GM10266 (cell line): ENCODE results near the gene NFATC2IP.
A peak's percentile ranks its signal among the peaks of the same experiment; 100 is the strongest.

Source experiments
- DNase-seq: peaks from one replicate; pipeline ENCODE4 v3.0.0; 2012; ENCODE audit errors: extremely low spot score
- TF ChIP-seq, protein P1 (sequence below): IDR thresholded peaks from 2 replicates; pipeline ENCODE4 v1.5.1; 2012; ENCODE audit warnings: mild to moderate bottlenecking, low read depth; ENCODE audit not compliant: control insufficient read depth, insufficient read depth; ENCODE audit errors: missing control alignments

NFATC2IP gene

DNA sequence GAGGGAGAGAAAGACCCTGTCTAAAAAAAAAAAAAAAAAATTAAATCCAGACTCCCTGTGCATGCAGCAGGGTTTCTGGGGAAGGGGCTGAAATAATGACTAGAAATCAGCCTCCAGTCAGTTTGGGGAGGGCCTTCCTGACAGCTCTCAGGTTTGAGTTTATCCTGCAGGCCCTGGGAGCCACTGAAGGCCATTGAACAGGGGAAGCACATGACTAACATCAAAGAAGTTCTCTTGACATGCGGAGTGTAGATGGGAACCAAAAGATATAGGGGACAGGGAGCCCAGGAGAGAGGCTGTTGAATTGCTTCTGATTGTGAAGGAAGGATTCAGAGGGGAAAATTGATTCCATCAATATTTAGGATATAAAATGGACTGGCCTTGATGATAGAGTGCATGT is 22.9 kb upstream of the NFATC2IP start:
- DNase-seq: no peak
- TF ChIP-seq, protein P1, sequence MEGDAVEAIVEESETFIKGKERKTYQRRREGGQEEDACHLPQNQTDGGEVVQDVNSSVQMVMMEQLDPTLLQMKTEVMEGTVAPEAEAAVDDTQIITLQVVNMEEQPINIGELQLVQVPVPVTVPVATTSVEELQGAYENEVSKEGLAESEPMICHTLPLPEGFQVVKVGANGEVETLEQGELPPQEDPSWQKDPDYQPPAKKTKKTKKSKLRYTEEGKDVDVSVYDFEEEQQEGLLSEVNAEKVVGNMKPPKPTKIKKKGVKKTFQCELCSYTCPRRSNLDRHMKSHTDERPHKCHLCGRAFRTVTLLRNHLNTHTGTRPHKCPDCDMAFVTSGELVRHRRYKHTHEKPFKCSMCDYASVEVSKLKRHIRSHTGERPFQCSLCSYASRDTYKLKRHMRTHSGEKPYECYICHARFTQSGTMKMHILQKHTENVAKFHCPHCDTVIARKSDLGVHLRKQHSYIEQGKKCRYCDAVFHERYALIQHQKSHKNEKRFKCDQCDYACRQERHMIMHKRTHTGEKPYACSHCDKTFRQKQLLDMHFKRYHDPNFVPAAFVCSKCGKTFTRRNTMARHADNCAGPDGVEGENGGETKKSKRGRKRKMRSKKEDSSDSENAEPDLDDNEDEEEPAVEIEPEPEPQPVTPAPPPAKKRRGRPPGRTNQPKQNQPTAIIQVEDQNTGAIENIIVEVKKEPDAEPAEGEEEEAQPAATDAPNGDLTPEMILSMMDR: no peak

DNA sequence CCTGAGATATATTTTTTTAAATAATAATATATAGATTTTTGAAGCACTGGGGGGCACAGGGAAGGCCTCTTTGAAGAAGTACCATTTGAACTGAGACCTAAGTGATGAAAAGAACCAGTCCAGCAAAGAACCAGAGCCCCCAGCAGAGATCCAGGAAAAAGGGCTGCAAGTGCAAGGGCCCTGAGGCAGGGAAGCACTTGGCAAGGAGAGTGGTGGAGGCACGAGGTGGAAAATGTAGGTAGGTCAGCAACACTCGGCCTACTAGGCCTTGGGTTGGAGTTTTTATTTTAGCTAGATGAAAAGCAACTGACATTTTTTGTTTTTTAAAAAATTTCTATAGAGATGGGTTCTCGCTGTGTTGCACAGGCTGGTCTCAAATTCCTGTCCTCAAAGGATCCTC is 20.5 kb upstream of the NFATC2IP start:
- TF ChIP-seq, protein P1: no peak
- no peak for DNase-seq

DNA sequence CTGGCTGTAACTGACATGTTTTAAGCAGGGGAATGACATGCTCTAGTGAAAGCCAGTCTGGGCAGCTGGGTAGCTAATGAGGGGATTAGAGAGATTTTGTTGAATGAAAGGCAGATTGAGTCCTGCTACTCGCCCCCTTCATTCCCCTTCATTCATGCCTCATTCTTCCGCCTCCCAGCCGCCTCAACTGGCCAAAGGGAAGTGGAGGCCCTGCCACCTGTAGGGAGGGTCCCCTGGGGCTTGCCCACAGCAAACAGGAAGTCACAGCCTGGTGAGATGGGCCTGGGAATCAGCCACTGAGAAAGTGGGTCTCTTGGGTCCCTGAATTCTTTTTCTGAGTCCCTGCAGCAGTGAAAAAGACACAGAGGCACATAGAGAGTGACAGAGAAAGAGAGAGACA is 20.1 kb upstream of the NFATC2IP start:
- TF ChIP-seq, protein P1: no peak
- DNase-seq: no peak

DNA sequence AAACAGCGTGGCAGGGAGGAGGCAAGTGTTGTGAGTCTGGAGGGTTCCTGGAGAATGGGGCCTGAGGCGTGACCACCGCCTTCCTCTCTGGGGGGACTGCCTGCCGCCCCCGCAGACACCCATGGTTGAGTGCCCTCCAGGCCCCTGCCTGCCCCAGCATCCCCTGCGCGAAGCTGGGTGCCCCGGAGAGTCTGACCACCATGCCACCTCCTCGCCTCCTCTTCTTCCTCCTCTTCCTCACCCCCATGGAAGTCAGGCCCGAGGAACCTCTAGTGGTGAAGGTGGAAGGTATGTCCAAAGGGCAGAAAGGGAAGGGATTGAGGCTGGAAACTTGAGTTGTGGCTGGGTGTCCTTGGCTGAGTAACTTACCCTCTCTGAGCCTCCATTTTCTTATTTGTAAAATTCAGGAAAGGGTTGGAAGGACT is 18.9 kb upstream of the NFATC2IP start, which contains the start of gene CD19:
Gene CD19 (plus strand): TSS at position 171 of the 425 bp plus-strand sequence. CDS start 30 bp downstream, at position 201.
- TF ChIP-seq, protein P1: no peak
- peak; percentile 64 for DNase-seq

DNA sequence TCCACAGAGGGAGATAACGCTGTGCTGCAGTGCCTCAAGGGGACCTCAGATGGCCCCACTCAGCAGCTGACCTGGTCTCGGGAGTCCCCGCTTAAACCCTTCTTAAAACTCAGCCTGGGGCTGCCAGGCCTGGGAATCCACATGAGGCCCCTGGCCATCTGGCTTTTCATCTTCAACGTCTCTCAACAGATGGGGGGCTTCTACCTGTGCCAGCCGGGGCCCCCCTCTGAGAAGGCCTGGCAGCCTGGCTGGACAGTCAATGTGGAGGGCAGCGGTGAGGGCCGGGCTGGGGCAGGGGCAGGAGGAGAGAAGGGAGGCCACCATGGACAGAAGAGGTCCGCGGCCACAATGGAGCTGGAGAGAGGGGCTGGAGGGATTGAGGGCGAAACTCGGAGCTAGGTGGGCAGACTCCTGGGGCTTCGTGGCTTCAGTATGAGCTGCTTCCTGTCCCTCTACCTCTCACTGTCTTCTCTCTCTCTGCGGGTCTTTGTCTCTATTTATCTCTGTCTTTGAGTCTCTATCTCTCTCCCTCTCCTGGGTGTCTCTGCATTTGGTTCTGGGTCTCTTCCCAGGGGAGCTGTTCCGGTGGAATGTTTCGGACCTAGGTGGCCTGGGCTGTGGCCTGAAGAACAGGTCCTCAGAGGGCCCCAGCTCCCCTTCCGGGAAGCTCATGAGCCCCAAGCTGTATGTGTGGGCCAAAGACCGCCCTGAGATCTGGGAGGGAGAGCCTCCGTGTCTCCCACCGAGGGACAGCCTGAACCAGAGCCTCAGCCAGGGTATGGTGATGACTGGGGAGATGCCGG is 18.2 kb upstream of the NFATC2IP start:
- DNase-seq: no peak
- TF ChIP-seq, protein P1: no peak

DNA sequence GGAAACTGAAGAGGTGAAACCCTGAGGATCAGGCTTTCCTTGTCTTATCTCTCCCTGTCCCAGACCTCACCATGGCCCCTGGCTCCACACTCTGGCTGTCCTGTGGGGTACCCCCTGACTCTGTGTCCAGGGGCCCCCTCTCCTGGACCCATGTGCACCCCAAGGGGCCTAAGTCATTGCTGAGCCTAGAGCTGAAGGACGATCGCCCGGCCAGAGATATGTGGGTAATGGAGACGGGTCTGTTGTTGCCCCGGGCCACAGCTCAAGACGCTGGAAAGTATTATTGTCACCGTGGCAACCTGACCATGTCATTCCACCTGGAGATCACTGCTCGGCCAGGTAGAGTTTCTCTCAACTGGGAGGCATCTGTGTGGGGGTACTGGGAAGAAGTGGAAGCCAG is 17.6 kb upstream of the NFATC2IP start:
- no peak for DNase-seq
- TF ChIP-seq, protein P1: no peak

DNA sequence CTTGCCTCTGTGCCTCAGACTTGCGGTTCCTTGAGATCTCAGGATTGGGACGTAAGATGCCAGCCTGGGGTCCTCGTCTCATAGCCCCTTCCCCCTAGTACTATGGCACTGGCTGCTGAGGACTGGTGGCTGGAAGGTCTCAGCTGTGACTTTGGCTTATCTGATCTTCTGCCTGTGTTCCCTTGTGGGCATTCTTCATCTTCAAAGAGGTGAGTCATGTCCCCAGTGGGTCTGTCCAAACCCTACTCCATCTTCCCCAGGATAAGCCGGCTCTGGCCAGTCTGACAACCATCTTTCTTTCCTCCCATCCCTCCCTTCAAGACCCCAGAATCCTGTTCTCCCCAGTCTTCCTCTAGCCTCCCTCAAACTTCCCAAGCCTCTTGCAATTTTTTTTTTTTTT is 15.4 kb upstream of the NFATC2IP start:
- no peak for DNase-seq
- TF ChIP-seq, protein P1: no peak
